Non-pigmented ciliary epithelial cell (primary cell): ENCODE measurements around the gene SAE1.
A peak's percentile ranks its signal among the peaks of the same experiment; 100 is the strongest.

Source experiments
- DNase-seq: peaks from one replicate; pipeline ENCODE4 v3.0.0-alpha.2; 2010; ENCODE audit warnings: low read depth

The SAE1 gene

DNA sequence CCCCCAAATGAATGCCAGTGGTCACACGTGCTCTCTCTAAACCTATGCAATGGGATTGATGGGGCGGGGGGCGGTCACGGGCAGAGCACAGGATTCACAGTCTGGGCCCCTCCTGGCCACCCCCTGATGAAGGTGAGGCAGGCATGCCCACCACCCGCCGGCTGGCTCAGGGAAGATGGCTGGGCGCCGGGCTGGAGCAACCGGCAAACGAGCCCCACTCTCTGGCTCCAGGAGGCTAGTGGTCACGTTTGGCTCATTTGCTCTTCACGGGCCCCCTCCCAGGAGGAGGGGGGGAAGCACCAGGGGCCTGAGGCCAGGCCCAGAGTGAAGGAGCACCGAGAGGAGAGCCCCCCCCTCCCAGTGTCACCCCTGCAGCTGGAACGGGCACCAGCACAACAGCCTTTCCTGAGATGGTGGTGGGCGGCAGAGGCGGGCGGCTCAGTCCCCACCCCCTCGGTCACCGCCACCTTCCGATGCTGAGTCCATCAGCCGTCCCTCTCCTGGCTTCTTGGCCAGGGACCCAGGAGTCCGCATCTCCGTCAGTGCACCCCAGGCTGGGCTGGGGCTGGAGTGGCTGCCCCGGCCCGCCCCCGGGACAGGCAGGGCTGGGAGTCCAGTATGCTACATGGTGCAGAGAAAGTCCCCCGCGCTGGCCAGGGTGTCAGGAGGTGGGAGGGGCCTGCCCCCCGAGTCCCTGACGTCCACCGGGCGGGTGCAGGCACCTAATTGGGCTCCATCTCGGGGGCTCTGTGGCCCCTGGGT lies 90.6 kb downstream of the SAE1 start:
- no peak for DNase-seq

DNA sequence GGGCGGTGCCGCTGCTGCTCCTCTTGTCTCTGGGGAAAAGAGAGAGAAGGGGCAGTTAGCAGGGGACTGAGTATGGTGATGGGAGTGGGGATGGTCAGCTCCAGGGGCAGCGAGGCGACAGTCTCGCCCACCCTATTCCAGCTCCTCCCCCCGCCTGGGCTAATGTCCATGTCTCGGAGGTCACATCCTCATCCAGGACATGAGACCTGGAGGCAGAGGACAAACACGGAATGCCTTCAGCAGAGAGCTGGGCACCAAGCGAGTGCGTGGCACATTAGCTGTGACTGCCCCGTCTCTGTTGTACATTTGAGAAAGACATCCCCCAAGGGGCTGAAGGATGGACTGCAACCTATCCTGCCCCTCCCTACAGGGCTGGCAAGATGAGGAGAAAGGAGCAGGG lies 91.3 kb downstream of the SAE1 start:
- no peak for DNase-seq

DNA sequence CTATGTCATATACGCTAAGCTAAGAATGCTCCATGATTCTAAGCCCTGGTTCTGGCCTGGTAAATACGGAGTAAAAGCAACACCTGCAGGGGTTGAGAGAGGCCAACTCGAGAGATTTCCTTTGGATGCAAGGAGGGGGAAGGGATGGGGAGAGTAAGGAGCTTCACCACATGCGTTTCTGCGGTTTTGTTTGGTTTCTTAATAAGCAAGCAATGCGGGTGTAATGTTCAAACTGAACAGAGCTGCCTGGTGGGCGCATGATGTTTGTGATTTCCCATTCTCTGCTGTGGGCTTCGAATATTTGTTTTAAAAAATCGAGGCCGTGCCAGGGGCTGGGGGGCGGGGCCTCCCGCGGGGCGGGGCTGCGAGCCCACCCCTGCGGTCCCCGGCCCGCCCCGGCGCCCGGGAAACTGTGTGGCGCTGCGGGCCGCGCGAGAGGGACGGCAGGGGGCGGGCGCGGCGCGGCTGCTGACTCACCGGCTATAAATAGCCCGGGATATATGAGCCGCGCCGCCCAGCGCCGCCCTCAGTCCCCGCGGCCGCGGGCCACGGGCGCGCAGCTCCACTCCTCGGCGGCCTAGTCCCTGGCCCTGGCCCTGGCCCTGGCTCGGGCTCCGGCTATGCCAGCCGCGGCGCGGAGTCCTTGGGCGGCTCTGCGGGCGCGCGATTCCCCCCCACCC lies 95.3 kb downstream of the SAE1 start:
- DNase-seq = peak; percentile 55

DNA sequence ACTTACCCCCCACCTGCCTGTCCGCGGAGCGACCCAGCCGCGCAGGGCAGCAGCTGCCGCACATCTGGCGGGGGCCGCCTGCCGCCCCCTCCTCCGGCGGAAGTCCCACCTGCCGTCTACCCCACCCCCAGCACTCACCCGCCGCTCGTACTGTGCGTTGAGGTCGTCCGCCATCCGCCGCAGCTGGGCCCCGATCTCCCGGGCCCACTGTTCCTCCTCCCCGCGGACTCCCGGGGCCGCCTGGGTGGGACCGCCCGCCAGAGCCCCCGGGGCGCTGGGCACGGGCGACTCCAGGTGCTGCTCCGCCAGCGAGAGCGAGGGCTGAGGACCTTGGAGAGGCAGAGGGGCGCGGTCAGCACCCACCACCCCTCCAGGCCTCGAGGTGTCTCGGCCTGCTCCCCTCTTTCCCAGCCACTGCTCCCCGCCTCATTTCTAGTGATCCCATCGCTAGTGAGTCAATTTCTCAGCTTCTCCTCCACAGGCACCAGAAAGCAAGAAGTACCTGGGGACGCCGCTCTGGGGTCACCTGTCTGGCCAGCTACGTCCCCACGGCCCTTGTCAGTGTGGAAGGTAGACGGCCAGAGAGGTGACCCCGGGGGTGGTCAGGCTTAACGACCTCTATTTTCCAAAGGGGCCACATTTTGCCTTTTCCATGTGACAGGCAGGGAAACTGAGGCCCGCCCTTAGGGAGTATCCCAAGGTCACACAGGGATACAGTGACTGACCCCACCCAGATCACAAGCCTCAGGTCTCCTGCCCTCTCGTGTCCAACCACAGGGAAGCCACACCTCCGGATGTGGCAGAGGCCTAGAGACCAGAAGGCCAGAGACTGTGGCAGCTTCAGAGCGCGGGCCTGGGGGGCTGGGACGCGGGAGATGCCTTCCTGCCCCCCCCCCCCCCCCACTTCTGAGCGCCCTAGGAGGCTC lies 96.1 kb downstream of the SAE1 start:
- no peak for DNase-seq

DNA sequence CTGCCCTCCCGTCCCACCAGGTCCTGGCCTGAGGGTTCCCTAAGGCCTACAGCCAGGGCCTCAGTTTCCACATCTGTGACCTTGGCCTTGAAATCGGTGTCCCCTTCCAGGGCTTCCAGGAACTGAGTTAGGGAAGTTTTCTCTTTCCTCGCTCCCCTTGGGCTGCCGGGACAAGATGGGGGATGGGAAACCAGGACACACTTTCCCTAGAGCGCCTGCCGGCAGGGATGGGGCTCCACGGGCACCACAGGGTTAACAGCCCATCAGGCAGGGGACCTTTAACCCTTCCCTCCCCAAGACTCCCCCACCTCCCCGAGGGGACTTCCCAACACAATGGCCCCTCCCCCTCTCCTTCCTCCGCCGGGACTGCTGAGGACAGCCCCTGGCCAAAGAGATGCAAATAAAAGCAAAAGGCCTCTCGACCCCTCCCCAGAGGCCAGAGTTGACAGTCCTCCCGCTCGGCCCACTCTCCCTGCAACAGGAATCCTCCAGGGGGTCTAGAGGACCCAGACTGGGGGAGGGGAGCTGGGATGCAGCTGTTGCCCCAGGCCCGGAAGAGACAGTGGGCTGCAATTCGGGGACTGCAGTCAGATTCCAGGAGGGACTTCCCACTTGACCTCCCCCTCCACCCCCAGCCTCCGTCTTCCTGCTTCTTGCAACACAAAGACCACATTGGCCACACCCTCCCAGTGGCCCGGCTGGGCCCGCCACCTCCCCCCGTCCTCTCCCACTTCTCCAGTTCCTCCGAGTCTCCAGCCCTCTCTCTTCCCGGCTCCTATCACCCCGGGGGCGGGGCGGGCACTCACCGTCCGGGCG lies 96.9 kb downstream of the SAE1 start:
- DNase-seq = peak; percentile 67

DNA sequence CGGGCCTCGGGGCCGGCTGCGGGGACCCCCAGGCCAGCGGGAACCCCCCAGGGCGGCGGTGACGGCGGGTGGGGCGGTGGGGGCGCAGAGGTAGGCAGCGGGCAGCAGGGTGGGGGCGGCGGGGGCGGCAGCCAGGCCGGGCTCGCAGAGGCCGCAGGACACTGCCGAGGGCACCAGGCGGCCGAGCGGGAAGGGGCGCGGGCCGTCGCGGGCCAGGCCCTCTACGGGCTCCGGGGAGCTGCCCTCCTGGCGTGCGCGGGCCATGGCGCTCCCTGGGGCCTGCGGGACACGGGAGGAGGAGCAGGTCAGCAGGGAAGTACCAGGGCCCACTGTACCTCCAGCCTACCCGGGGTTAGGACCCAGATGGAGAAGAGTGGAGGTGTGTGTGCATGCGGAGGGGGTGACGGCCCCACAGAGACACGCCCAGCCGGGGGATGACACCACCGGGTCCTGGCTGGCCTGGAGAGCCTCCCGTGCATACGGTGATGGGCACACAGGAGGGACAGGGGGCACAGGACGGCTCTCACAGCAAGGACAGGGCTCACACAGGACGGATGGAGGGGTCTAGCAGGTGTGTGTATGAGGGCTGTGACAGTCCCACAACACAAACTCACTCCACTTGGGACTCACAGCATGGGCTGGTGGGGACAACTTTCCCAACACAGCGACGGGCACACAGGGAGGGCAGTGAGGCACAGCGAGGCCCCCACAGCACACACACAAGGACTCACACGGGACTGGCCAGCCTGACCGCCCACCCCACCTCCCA lies 97.7 kb downstream of the SAE1 start:
- no peak for DNase-seq

DNA sequence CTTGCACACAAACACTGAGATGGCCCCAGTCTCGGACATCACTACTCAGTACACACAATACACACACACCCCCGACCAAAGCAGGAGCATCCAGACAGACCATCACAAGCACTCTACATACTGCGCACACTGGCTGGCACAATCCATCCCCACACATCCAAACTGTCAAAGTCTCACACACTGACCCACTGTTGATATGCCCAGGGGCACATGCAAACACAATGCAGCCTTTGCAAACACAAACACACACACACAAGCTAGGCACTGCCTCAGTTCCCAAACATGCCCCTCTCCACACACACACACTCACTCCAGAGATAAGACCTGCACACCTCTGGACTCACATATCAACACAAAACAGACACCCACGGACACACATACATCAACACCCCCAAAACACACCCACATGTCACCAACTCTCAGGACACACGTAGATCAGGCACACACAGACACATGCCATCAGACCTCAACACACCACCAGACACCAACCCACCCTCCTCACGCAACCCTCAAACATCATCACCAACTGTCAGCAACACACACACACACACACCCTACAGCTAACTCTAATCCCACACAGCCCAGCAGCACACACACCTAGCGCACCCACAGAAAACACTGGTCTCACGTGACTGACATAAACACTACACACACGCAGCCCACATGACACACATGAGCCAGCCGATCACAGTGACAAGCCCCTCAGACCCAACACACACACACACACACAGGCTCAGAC lies 98.5 kb downstream of the SAE1 start:
- DNase-seq = no peak

DNA sequence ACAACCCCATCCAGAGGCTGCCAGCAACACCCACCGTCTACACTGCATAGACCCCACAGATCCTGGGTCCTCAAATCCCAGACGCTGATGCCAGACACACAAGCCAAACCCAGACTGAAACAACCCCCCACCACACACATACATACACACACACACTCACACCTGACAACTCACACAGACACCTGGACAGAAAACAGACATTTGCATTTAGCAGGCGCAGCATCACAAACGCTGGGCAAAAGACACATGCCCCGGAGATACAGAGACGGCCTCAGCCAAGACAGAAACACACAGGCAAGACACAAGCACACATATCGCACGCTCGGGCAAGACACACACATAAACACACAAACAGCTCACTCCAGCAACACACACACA lies 99.0 kb downstream of the SAE1 start:
- DNase-seq = no peak

DNA sequence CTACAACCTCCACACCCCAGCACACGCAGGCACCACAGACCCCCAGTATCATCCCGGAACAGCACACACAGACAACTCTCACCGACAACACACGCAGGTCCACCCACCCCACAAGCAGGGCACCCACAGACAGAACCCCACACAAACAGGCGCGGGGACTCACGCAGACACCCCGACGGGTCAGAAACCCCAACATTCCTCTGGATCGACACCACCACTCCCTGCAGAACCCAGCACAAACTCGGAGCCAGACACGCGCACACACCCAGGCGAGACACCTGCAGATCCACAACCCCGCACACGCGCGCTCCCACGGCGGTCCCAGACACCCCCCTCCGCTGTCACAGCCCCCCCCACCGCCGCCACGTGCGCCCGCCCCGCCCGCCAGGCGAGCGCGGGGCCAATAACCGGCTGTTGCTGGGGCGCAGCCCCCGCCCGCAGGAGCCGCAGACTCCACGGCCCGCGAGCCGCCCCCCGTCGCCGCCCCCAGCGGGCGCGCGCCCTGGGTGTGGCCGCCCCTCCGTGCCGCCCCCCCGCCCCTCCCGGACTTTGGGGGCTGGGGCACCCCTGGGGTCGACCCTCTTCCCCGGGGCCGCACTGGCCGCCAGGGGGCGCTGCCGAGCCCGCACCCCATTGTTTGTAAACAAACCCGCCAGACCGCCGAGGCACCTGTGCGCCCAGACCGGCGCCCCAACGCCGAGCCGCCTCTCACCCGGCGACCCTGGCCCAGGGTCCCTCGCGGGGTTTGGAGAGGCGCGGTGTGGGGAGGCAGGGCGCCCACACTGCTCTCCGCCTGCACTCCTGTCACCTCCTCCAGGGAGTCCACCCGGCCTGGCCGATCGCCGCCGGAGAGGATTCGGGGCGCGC lies 99.7 kb downstream of the SAE1 start:
- no peak for DNase-seq

DNA sequence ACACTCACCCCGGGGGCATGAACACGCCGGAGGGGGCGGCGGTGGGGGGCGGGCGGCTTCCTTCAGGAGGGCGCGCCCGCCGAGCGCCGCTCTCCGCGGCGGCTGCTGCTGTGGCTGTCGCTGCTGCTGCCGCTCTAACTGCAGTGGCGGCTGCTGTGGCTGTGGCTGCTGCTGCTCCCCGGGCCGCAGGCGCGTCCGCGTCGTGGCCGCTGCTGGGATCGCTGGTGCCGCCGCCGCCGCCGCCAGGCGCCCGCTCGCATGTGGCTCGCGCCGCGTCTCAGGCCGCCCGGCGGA lies 100.2 kb downstream of the SAE1 start, which contains the start of gene BBC3:
Gene BBC3 (minus strand): TSS at position 279 of the 294 bp plus-strand sequence. CDS start 2,768 bp downstream, outside the sequence.
- no peak for DNase-seq

DNA sequence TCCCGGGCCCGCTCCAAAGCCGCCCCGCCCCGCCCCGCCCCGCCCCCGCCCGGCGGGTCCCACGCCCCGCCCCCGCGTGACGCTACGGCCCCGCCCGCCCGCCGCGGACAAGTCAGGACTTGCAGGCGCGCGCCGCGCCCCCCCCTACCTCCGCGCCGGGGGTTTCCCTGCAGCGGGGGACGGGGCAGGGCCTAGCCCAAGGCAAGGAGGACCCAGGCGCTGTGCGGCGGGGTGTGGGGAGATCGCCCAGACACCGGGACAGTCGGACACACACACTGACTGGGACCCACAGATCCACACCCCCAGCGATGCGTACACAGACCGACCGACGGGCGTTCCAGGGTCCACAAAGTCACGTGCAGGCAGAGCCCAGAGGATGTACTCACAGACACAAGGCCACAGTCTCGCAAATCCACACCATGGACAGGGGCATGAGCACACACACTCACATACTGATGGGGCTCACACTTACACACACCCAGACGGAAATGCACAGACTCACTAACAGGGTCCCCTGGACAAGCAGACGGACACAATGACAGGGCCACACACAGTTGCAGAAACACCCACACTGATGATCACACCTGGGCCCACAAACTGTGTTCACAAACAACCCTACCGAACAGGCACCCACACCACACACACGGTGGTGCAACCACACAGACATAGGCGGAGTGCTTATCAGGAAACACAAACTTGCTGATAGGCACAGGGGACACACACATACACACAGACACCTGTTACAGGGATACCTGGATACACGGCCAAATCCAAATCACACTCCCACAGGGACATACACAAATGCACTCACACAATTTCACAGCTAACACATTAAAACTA lies 100.8 kb downstream of the SAE1 start:
- DNase-seq = peak; percentile 51

DNA sequence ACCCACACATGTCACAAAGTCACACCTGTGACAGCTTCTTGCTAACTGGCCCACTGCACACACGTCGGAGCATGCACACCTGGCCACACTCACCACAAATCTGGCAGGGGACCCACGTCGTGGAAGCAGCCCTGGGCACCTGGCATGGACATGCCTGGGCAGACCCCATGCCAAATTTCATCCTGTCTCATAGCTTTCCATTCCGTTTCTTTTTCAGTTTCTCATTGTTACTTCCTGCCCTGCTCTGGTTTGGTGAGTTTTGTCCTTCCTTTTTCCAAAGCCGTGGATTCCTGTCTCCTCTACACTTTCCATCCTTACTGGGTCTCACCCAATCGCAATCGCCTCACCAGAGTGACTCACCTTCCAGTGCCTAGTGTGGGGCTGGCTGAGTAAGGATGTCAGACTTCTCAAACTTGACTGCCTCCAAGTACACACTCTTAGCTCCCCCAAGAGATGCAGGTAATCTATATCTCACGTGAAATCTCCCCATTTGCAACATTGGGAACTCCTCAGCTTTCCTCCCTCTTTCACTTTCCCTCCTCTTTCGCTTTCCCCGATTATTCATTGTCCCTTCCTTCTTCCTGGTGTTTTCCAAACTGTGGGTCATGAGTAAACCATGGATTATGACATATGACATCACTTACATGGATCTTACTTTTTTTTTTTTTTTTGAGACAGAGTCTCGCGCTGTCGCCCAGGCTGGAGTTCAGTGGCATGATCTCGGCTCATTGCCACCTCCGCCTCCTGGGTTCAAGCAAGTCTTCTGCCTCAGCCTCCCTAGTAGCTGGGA lies 102.0 kb downstream of the SAE1 start:
- DNase-seq = no peak

DNA sequence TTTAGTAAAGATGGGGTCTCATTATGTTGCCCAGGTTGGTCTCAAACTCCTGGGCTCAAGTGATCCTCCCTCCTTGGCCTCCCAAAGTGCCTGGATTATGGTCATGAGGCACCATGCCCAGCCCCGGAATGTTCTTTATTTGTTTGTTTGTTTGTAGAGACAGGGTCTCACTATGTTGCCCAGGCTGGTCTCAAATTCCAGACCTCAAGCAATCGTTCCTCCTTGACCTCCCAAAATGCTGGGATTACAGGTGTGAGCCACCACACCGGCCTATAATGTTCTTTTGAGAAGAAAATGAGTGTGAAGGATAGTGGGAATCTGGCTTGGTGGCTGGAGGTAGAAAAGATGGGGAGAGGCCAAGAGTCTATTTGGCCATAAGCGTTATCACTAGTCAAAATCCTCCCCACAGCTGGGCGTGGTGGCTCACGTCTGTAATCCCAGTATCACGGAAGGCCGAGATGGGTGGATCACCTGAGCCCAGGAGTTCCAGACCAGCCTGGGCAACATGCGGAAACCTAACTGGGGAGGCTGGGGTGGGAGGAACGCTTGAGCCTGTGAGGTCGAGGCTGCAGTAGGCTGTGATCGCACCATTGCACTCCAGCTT lies 105.5 kb downstream of the SAE1 start:
- DNase-seq = no peak

DNA sequence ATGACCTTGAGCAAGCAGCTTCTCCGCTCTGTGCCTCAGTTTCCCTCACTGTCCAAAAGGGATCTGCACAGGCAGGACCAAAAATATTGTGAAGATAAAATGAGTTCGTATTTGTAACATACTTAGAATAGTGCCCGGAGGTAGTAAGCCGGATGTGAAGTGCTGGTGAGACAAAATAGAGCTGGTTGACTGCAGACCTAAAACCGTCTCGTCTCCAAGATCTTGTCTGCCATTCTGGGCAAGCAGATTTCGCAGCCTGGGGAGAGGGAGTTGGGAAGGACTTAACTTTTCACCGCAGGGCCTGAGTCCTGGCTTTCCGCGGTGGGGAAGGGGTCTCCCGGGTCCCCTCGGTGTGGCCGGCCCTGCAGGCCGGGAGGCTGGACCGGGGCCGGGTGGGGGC lies 108.5 kb downstream of the SAE1 start:
- no peak for DNase-seq

DNA sequence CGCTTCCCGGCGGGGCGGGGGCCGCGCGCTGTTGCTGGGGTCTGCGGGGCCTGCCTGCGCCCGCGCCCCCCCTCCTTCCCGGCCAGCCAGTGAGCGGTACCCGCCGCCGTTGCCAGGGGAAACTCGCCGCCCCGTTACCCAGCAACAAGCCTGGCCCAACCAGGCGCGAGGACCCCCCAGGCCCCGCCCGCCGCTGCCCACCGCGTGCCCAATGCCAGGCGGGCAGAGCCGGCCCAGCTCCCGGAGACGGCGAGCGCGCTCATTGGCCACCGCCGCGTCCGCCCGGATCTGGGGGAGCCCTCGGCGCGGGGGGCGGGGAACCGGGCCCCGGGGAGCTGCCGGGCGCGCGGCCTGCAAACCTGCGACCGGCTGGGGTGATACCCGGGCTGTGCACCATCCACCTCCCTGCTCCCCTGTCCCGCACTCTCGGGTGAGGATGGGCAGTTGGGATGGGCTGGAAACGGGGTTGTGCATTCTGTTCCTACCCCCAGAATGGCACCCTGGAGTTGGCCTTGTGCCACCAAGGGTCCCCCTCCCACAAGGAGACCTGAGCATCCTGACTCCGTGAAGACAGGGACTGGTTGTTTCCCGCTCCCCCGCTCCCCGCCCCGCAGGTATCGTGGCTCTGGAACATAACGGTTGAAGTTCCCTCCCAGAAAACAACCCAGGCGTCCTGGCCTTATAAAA lies 109.1 kb downstream of the SAE1 start:
- no peak for DNase-seq

DNA sequence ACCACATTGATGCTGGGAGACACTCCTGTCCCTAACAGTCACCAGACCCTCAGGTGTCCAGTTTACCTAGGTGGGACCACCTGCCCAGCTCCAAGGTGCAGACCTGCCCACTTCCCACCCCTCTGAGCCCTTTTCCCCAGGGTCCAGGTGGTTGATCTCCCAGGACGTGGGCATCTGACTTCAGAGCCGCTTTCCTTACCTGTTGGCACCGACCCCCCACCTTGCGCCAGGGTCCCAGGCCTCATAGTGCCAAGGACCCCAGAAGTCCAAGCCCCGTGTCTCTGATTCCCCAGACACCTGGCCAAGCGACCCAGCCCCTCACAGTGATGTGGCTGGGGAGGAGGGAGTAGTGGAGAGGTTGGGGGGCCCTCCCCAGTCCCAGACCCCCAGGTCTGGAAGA lies 109.9 kb downstream of the SAE1 start:
- DNase-seq = no peak
